Endothelial cell of umbilical vein (primary cell): ENCODE results near the gene POLR2H.

ENCODE experiments used
- EZH2 ChIP-seq: IDR thresholded peaks from 2 replicates; pipeline ENCODE4 v1.6.1; 2012; ENCODE audit warnings: borderline replicate concordance, low read depth, mild to moderate bottlenecking, moderate library complexity, low read length, inconsistent platforms; ENCODE audit not compliant: severe bottlenecking
- JUN ChIP-seq: IDR thresholded peaks from 2 replicates; pipeline ENCODE4 v1.6.1; 2011; ENCODE audit warnings: borderline replicate concordance, low read depth; ENCODE audit not compliant: insufficient read length, insufficient read depth
- MYC ChIP-seq: IDR thresholded peaks from one replicate; pipeline ENCODE4 v1.6.1; 2011; ENCODE audit warnings: mild to moderate bottlenecking, low read depth, low read length
- POLR2A ChIP-seq: IDR thresholded peaks from 2 replicates; pipeline ENCODE4 v1.6.1; 2012; ENCODE audit warnings: low read depth, mild to moderate bottlenecking, control low read depth, low read length
- POLR2AphosphoS5 ChIP-seq: IDR thresholded peaks from 2 replicates; pipeline ENCODE4 v1.6.1; 2012; ENCODE audit warnings: low read depth, mild to moderate bottlenecking, control low read depth, low read length, moderate library complexity; ENCODE audit not compliant: insufficient read depth
- TF ChIP-seq, protein P1 (sequence below), 2 donors: IDR thresholded peaks; 1 replicate in 1 of 2; 2 replicates in 1 of 2; pipeline ENCODE4 v1.5.1; 2011; ENCODE audit warnings: low read length in 2 of 2, mild to moderate bottlenecking in 2 of 2, moderate library complexity in 2 of 2, control low read depth in 1 of 2, inconsistent platforms in 1 of 2, low read depth in 1 of 2; ENCODE audit not compliant: insufficient read depth in 1 of 2; ENCODE audit errors: extremely low read depth in 1 of 2

DNA sequence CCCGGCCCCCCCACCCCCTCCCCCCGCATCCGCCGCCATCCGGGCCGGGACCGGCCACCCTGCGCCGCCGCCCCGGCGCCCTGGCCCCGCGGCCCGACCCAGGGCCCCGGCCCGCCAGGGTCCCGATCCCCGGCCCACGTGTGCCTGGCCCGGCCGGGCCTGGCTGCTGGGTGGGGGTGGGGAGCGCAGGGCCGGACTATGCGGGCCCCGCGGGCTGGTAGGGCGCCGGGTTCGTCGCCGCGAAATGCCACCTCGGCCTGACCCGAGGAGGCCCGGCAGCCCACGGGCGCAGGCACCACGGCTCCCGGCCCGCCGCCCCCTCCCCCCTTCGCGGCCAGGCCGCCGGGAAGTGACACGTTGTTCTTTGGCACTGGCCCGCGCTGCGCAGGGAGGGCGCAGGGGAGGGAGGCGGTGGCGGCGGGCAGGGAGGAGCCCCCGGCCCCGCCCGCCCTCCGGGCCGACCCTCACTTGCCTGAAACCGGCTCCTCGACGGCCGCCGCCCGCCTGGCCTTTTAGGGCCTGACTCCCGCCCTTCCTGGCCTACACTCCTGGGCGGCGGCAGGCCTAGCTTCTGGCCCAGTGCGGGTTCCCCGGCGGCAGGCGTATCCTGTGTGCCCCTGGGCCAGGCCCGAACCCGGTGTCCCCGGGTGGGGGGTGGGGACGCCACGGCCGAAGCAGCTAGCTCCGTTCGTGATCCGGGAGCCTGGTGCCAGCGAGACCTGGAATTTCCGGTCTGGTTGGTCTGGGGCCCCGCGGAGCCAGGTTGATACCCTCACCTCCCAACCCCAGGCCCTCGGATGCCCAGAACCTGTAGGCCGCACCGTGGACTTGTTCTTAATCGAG, 46.6 kb upstream of the POLR2H start:
- TF ChIP-seq POLR2A = peak; percentile 79
- TF ChIP-seq POLR2AphosphoS5 = peak; percentile 91
- TF ChIP-seq, protein P1, sequence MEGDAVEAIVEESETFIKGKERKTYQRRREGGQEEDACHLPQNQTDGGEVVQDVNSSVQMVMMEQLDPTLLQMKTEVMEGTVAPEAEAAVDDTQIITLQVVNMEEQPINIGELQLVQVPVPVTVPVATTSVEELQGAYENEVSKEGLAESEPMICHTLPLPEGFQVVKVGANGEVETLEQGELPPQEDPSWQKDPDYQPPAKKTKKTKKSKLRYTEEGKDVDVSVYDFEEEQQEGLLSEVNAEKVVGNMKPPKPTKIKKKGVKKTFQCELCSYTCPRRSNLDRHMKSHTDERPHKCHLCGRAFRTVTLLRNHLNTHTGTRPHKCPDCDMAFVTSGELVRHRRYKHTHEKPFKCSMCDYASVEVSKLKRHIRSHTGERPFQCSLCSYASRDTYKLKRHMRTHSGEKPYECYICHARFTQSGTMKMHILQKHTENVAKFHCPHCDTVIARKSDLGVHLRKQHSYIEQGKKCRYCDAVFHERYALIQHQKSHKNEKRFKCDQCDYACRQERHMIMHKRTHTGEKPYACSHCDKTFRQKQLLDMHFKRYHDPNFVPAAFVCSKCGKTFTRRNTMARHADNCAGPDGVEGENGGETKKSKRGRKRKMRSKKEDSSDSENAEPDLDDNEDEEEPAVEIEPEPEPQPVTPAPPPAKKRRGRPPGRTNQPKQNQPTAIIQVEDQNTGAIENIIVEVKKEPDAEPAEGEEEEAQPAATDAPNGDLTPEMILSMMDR (IDR thresholded peaks at IDR 0.05; ENCODE audit: extremely low read depth in 1 of 2, insufficient read depth in 1 of 2, low read depth in 1 of 2, low read length in 2 of 2) = no peak
- no peak for TF ChIP-seq EZH2
- TF ChIP-seq JUN = no peak
- TF ChIP-seq MYC = no peak
